ENCODE data around the gene CARD10.

The CARD10 gene

DNA sequence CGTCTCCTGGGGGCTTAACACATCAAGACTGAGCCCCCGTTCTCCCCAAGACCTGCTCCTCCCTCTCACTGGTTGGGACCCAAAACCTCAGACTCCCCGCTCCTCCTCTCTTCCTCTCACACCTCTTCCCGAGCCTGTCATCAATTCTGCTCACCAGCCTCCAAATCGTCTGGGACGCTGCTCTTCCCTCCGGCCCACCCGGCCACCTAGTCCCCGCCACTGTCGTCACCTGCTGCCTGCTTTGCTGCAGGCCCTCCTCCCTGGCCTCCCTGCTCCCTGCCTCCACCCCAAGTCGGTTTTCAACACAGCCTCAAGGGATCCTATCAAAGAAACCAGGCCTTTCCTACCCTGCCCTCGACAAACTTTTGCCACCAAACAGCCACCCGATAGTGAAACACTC lies 36.2 kb downstream of the CARD10 start:
- peak overlapping the region; percentile 90 for H3K4me2 ChIP-seq (ENCODE audit: low read depth, low read length, poor library complexity, severe bottlenecking)

DNA sequence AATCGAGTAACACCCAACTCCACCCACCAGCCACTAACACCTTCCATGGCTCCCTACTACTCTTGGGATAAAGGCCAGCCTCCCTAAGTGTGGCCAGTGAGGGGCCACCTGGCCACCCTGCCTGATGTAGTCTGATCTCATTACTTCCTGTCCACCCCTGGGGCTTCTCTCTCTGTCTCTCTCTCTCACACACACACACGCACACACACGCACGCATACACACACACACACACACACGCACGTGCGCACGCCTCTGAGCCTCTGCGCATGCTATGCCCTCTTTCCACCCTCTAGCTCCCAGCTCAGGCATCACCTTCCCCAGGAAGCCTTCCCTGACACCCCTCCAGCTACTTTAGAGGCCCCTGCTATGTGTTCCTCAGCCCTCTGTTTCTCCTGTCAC lies 37.0 kb downstream of the CARD10 start:
- peaks cover 3% of the 10 kb centered on the region for H4K20me1 ChIP-seq (ENCODE audit: insufficient read depth, low read length, poor library complexity, severe bottlenecking)
- no peaks in the 10 kb centered on the region for H3F3A ChIP-seq (ENCODE audit: low read depth)
- H3K9me2 ChIP-seq (replicated peaks; ENCODE audit: low read depth, low read length) = no peaks in the 10 kb centered on the region
- H2AFZ ChIP-seq (ENCODE audit: low read length) = no peak overlapping the region
- H3K9ac ChIP-seq (ENCODE audit: low read depth, low read length, poor library complexity, severe bottlenecking) = peak overlapping the region; percentile 97
- no peak for TF ChIP-seq EZH2phosphoT487 (IDR thresholded peaks at IDR 0.05; ENCODE audit: borderline replicate concordance)
- TF ChIP-seq, protein P1, sequence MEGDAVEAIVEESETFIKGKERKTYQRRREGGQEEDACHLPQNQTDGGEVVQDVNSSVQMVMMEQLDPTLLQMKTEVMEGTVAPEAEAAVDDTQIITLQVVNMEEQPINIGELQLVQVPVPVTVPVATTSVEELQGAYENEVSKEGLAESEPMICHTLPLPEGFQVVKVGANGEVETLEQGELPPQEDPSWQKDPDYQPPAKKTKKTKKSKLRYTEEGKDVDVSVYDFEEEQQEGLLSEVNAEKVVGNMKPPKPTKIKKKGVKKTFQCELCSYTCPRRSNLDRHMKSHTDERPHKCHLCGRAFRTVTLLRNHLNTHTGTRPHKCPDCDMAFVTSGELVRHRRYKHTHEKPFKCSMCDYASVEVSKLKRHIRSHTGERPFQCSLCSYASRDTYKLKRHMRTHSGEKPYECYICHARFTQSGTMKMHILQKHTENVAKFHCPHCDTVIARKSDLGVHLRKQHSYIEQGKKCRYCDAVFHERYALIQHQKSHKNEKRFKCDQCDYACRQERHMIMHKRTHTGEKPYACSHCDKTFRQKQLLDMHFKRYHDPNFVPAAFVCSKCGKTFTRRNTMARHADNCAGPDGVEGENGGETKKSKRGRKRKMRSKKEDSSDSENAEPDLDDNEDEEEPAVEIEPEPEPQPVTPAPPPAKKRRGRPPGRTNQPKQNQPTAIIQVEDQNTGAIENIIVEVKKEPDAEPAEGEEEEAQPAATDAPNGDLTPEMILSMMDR (conservative IDR thresholded peaks at IDR 0.05; ENCODE audit: low read length) = no peak
- peak overlapping the region; percentile 90 for H3K4me2 ChIP-seq (ENCODE audit: low read depth, low read length, poor library complexity, severe bottlenecking)
- H3K4me3 ChIP-seq (ENCODE audit: low read length, poor library complexity, severe bottlenecking) = no peak overlapping the region
- H3K79me2 ChIP-seq (ENCODE audit: insufficient read depth, low read length) = peaks cover 57% of the 10 kb centered on the region
- peaks cover 17% of the 10 kb centered on the region; the same call in 1 of the 2 replicates for H3K36me3 ChIP-seq (ENCODE audit: insufficient read depth, low read length)
- H3K27me3 ChIP-seq (ENCODE audit: insufficient read depth, low read length, poor library complexity, severe bottlenecking) = no peaks in the 10 kb centered on the region
- H3K4me1 ChIP-seq (ENCODE audit: insufficient read depth, low read length, poor library complexity, severe bottlenecking) = peaks cover 28% of the 10 kb centered on the region
- no peaks in the 10 kb centered on the region for H3K9me3 ChIP-seq (ENCODE audit: insufficient read depth, low read depth, low read length)

More for the DNA sequence above, 36.2 kb downstream of the CARD10 start:
- Histone ChIP-seq H3K4me1 (ENCODE audit: insufficient read depth, low read length, poor library complexity, severe bottlenecking) (peaks cover 28% of the 10 kb centered on the region), H3K27me3 (ENCODE audit: insufficient read depth, low read length, poor library complexity, severe bottlenecking) (no peaks in the 10 kb centered on the region), H3K36me3 (ENCODE audit: insufficient read depth, low read length) (peaks cover 10% of the 10 kb centered on the region; the same call in 1 of the 2 replicates), H2AFZ (ENCODE audit: low read length) (no peak overlapping the region), H3K9me2 (replicated peaks; ENCODE audit: low read depth, low read length) (no peaks in the 10 kb centered on the region), H4K20me1 (ENCODE audit: insufficient read depth, low read length, poor library complexity, severe bottlenecking) (peaks cover 3% of the 10 kb centered on the region), H3K9me3 (ENCODE audit: insufficient read depth, low read depth, low read length) (no peaks in the 10 kb centered on the region), H3K9ac (ENCODE audit: low read depth, low read length, poor library complexity, severe bottlenecking) (peak overlapping the region; percentile 97), H3F3A (ENCODE audit: low read depth) (no peaks in the 10 kb centered on the region), H3K79me2 (ENCODE audit: insufficient read depth, low read length) (peaks cover 57% of the 10 kb centered on the region), H3K4me3 (ENCODE audit: low read length, poor library complexity, severe bottlenecking) (peak overlapping the region; percentile 81)
- TF ChIP-seq, protein P1 (conservative IDR thresholded peaks at IDR 0.05; ENCODE audit: low read length) = no peak

DNA sequence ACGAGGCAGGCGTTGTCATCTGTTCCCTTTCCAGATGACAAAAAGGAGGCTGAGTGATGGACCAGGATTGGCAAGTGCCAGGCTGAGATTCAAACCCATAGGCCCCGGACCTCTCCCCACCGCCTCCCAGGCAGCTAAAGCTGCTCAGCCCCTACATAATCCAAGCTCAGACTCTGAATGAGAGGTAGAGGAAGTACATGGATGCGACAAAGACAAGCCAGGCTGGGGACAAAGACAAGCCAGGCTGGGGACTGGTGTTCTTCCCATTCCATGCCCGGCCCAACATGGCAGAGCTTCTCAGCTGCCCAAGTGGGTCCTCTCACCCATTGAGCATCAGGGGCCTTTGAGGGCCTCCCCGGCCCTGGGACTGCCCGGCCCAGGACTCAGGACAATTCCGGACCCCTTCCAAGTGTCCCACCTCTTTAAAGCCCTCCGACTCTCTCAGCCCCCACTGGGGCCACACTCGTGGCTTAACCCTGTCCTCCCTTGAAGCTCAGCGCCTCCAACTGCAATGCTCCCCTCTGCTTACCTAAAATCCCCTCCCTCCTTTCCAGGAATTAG lies 37.8 kb downstream of the CARD10 start:
- peak overlapping the region; percentile 90 for H3K4me2 ChIP-seq (ENCODE audit: low read depth, low read length, poor library complexity, severe bottlenecking)
- peaks cover 54% of the 10 kb centered on the region for H3K79me2 ChIP-seq (ENCODE audit: insufficient read depth, low read length)
- no peaks in the 10 kb centered on the region for H3F3A ChIP-seq (ENCODE audit: low read depth)
- peaks cover 3% of the 10 kb centered on the region for H4K20me1 ChIP-seq (ENCODE audit: insufficient read depth, low read length, poor library complexity, severe bottlenecking)
- H3K9me2 ChIP-seq (replicated peaks; ENCODE audit: low read depth, low read length) = no peaks in the 10 kb centered on the region
- peaks cover 20% of the 10 kb centered on the region for H3K4me1 ChIP-seq (ENCODE audit: insufficient read depth, low read length, poor library complexity, severe bottlenecking)
- H3K9me3 ChIP-seq (ENCODE audit: insufficient read depth, low read depth, low read length) = no peaks in the 10 kb centered on the region
- H3K9ac ChIP-seq (ENCODE audit: low read depth, low read length, poor library complexity, severe bottlenecking) = no peak overlapping the region
- H2AFZ ChIP-seq (ENCODE audit: low read length) = no peak overlapping the region
- no peaks in the 10 kb centered on the region for H3K27me3 ChIP-seq (ENCODE audit: insufficient read depth, low read length, poor library complexity, severe bottlenecking)
- no peak overlapping the region for H3K4me3 ChIP-seq (ENCODE audit: low read length, poor library complexity, severe bottlenecking)
- H3K36me3 ChIP-seq (ENCODE audit: insufficient read depth, low read length) = peaks cover 25% of the 10 kb centered on the region; the same call in 1 of the 2 replicates
- TF ChIP-seq, protein P1 (conservative IDR thresholded peaks at IDR 0.05; ENCODE audit: low read length) = no peak
- no peak for TF ChIP-seq EZH2phosphoT487 (IDR thresholded peaks at IDR 0.05; ENCODE audit: borderline replicate concordance)

Measured in Loucy (cell line).